Measurements from ENCODE around the gene XPO6. TPM values are rescaled to one million over a fixed set of nuclear protein-coding genes. Genes with fewer than 3 reads are reported as not detected.
A peak's percentile ranks its signal among the peaks of the same experiment; 100 is the strongest.

XPO6 gene
- total RNA-seq, 1 donor from 2014 or later: 25.2 TPM

GRCh38 chr16:28086186-28087139 lies 125.3 kb downstream of the XPO6 start:
- no peak for ATAC-seq (ENCODE audit: poor library complexity)
- DNase-seq: no peak
- intact Hi-C loops (cut with DNase I): no loop called here

DNA sequence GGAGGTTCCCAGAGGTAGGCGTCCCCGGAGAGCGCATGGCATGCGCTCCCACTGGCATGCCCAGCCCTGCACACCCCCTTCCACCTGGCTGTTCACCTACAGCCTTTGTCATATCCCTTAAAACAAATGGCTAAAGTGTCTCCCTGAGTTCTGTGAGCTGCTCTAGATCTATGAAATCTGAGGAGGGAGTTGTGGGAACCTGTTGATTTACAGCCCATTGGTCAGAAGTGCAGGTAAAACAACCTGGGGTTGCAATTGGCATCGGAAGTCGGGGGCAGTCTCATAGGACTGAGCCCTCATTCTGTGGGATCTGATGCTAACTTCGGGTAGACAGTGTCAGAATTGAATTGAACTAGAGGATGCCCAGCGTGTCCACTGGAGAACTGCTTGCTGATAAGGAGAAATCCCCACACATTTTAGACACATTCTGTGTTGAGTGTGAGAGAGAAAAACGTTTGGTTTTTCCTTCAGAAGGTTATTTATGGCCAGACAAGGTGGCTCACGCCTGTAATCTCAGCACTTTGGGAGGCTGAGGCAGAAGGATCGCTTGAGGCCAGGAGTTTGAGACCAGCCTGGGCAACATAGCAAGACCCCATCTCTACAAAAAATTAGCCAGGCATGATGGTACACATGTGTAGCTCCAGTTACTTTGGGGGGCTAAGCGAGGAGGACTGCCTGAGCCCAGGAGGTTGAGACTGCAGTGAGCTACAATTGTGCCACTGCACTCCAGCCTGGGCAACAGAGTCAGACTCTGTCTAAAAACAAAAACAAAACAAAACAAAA lies 126.2 kb downstream of the XPO6 start:
- ATAC-seq (ENCODE audit: poor library complexity): no peak
- DNase-seq: no peak
- intact Hi-C loops (cut with DNase I): no loop called here

- DNase-seq: no peak
- ATAC-seq (ENCODE audit: poor library complexity): no peak
- intact Hi-C loops (cut with DNase I): no loop called here
Measured at GRCh38 chr16:28084209-28084608, 127.6 kb downstream of the XPO6 start.

DNA sequence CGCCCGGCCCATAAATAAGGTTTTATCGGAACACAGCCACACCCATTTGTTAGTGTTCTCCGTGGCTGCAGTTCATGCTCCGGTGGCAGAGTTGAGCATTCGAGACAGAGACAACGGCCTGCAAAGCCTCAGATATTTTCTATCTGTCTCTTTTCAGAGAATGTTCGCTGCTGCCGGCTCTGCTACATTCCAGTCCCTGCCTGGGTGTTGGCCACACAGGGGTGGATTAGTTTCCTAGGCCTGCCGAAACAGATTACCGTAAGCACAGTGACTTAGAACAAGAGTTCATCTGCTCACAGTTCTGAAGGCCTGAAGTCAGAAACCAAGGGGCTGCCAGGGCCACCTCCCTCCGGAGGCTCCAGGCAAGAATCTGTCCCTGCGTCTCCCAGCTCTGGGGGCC lies 129.1 kb downstream of the XPO6 start:
- DNase-seq (no peak), ATAC-seq (ENCODE audit: poor library complexity) (no peak)
- intact Hi-C loops (cut with DNase I): no loop called here

GRCh38 chr16:28081391-28081968 lies 130.3 kb downstream of the XPO6 start:
- ATAC-seq (ENCODE audit: poor library complexity): no peak
- intact Hi-C loops (cut with DNase I): no loop called here
- no peak for DNase-seq

GRCh38 chr16:28078261-28078660 lies 133.5 kb downstream of the XPO6 start:
- ATAC-seq (ENCODE audit: poor library complexity) (no peak), DNase-seq (no peak)
- intact Hi-C loops (cut with DNase I): no loop called here

DNA sequence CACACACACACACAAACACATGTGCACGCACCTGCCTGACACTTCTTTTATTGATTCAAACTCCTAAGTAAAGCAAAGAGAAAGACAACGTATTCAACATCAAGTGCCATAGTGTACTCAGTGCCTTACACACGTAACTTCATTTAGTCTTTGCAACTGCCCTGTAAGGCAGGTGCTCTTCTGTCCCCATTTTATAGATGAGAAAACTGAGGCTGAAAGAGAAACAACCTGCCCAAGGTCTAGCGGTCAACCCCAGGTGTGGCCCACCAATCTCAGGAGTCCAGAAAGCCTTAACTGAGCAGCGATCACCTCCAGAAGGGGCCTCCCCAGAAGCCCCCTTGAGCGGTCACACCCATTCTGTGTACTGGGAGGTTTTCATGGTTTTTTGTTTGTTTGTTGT lies 137.9 kb downstream of the XPO6 start:
- intact Hi-C loops (cut with DNase I): loop anchor here (5.0 kb wide), 1 partner anchor 102 kb away; no protein-coding TSS in a partner anchor
- no peak for ATAC-seq (ENCODE audit: poor library complexity)
- no peak for DNase-seq

GRCh38 chr16:28072087-28072486 lies 139.7 kb downstream of the XPO6 start:
- ATAC-seq (ENCODE audit: poor library complexity): no peak
- intact Hi-C loops (cut with DNase I): loop anchor here (5.0 kb wide), 1 partner anchor 100 kb away; no protein-coding TSS in a partner anchor
- DNase-seq: no peak

DNA sequence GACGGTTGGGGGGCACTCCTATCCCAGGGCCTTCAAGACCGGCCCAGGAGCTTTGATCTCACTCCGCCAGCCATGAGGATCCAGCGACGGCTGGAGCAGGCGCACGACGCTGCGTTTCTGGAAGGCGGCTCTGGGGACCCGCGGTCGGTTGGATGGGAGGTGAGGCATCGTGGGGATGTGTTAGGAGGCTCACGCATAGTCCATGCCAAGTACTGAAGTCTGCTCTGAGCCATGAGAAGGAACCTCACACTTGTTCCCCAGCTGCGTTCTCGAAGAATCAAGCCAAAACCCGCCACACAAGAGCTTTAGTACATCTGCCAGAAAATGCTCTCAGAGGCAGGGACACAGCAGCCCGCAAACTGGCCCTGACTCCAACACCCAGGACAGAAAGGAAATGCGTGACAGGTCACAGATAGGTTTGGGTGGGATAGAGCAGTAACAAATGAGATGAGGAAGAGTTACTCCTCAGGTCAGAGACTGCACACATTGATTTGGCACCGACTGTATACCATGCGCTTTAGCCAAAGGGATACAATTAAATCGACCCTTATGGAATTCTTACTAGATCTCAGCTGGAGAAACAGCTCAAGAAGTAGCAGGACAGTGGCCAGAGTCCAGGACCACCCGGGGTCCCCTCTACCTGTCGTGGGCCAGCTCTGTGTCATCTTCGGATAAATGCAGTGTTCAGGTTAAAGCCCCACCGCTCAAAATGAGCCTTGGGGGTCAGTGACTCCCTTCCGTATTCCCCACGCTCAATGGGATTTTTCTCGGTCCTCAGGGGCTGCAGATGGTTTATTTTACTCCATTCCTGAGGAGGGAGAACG lies 141.6 kb downstream of the XPO6 start:
- intact Hi-C loops (cut with DNase I): loop anchor here (5.0 to 10.0 kb wide), 2 partner anchors 98 to 425 kb away; no protein-coding TSS in a partner anchor
- ATAC-seq (ENCODE audit: poor library complexity) (peak; percentile 51), DNase-seq (no peak)

DNA sequence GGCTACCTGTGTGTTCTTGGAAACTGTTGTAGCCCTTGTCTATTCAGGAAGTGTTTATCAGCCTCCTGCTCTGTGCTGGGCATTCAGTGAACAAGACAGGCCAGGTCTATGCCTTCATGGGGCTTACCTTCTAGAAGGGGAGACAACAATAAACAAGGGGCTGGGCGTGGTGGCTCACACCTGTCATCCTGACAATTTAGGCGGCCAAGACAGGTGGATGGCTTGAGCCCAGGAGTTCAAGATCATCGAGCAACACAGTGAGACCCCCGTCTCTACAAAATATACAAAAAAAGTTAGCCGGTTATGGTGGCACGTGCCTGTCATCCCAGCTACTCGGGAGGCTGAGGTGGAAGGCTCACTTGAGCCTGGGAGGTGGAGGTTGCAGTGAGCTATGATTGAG lies 142.8 kb downstream of the XPO6 start:
- intact Hi-C loops (cut with DNase I): loop anchor here (10.0 kb wide), 1 partner anchor 424 kb away; no protein-coding TSS in a partner anchor
- no peak for DNase-seq
- ATAC-seq (ENCODE audit: poor library complexity): no peak

- intact Hi-C loops (cut with DNase I): loop anchor here (10.0 kb wide), 1 partner anchor 423 kb away; no protein-coding TSS in a partner anchor
- ATAC-seq (ENCODE audit: poor library complexity) (peak; percentile 43), DNase-seq (no peak)
Measured at GRCh38 chr16:28067604-28068379, 144.0 kb downstream of the XPO6 start.

GRCh38 chr16:28064706-28065249 lies 147.0 kb downstream of the XPO6 start:
- DNase-seq: no peak
- no peak for ATAC-seq (ENCODE audit: poor library complexity)
- intact Hi-C loops (cut with DNase I): loop anchor here (10.0 kb wide), 1 partner anchor 420 kb away; no protein-coding TSS in a partner anchor

GRCh38 chr16:28064150-28064549 lies 147.6 kb downstream of the XPO6 start:
- ATAC-seq (ENCODE audit: poor library complexity): no peak

DNA sequence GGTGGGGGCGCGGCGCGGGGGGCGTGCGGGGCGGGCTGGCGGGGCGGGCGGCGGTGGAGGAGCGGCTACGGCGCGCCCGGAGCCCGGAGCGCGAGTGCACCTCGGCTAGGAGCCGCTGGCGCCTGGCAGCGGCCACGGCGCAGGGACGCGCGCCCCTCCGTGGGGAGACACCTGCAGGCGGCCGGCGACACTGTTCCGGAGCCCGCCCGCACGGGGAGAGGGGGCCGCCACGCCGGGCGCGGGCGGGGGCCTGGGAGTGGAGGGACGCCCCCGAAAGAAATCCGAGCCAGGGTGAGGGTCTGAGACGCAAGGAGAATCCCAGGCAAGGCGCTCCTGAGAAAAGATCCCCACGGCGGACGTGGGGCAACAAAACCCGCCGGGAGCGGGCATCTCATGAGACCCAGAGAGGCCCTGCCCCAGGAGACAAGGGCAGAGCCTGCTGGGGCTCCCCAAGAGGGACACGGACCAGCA lies 148.1 kb downstream of the XPO6 start, which contains the start of gene GSG1L:
Gene GSG1L, minus strand, starts transcription at position 124 of the 471 bp plus-strand sequence. CDS start 290 bp downstream, outside the sequence.
- no peak for DNase-seq
- ATAC-seq (ENCODE audit: poor library complexity): peak; percentile 74
- intact Hi-C loops (cut with DNase I): loop anchor here (10.0 kb wide), 1 partner anchor 419 kb away; no protein-coding TSS in a partner anchor

More at GRCh38 chr16:28064150-28064549, 147.6 kb downstream of the XPO6 start:
- no peak for DNase-seq
- intact Hi-C loops (cut with DNase I): loop anchor here (10.0 kb wide), 1 partner anchor 419 kb away; no protein-coding TSS in a partner anchor

- ATAC-seq (ENCODE audit: poor library complexity): no peak
- intact Hi-C loops (cut with DNase I): loop anchor here (10.0 kb wide), 1 partner anchor 418 kb away; no protein-coding TSS in a partner anchor
Measured at GRCh38 chr16:28062847-28063521, 148.8 kb downstream of the XPO6 start.

GRCh38 chr16:28062261-28062846 lies 149.4 kb downstream of the XPO6 start:
- DNase-seq: no peak
- intact Hi-C loops (cut with DNase I): loop anchor here (10.0 kb wide), 1 partner anchor 418 kb away; no protein-coding TSS in a partner anchor
- no peak for ATAC-seq (ENCODE audit: poor library complexity)

More at GRCh38 chr16:28062847-28063521, 148.8 kb downstream of the XPO6 start:
- no peak for DNase-seq
